Superior temporal gyrus (tissue), 1 donor: ENCODE results near the gene RBM18.

ENCODE experiments used
- DNase-seq: peaks from one replicate; pipeline ENCODE4 v3.0.0-alpha.2; 2016; ENCODE audit errors: extremely low spot score

RBM18 gene

DNA sequence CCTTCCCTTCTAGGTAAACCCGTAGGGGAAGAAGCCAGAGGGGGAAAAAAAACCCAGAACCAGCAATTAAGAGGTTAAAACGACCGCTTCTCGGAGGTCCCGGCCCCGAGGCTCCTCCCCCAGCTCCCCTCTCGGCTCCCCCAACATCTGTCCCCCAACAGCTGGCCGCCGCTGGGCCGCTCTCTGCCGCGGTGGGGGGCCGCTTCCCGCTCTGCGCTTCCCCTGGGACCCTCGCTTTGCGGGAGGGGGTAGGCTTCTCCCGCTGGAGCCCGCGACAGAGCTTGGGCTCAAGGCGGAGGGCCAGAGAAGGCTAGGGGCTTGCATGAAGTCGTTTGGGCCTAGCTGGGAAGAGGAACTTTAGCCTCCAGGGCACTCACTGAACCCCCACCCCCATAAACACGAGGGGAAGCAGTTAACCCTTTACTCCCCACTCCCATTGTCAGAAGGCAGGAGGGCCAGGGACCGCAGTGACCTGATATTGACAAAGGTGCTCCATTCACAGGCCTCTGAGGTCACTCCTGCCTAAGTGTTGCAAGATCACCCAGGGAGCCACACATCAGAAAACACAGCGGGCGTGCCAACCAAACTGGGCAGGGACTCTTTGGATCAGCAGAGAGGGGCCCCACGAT, 43.3 kb downstream of the RBM18 start:
- DNase-seq = no peak

DNA sequence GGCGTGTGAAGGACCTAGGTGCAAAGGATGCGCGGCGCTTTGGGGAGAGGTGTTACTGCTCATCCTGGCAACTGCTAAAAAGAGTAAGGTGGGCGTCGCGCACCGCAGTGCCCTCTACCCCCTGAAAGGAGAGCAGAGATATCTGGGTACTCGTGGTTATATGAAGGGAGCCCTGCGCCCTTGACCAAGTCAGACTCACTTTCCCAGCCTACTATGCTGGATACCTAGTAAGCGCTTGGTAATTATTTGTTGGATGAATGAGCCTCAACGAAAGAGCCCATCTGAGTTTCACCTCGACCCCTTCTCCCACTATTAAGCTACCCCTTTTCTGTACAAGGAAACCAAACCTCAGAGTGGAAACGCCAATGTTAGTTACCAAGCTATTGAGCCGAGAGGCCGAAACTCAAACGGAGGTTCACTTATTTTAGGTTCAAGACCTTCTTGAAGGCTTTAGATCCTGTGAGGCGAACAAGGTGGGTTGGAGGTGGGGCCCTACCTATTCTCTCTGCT, 43.9 kb downstream of the RBM18 start:
- no peak for DNase-seq

DNA sequence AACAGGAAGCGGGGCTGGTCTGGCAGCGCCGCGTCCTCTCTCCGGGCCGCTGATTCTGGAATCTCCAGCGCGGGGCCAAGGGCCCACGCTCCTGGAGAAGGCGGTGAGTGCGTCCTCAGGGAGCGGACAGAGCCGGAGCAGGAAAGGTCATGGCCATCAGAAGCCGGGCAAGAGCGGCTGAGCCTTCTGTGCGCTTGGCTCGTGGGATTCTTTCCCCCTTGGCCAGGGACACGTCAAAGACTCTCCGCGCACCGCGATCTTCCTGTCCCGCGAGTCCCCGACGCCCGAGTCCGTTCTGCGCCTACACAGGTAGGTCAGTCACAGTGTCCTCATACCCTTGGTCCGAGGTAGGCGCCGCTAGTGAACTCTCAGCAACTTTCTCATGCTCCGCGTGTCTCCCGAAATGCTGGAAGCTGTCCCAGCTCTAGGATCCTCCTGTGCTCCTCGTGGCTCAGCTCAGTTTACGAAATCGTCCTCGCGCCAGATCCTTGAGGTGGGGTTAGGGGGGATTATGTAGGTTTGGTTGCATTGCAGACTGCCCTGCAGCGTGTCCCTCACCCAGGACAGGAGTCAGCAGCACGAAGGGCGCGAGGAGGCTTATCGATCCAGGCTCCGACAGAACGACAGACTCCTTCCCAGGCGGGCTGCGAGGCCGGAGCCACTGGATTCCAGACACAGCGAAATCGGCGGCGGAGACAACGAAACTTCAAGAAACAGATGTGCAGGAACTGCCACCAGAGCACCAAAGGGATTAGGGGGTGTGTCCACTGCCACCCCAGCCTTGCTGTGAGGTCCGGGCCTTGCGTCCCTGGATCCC, 44.6 kb downstream of the RBM18 start:
- no peak for DNase-seq

DNA sequence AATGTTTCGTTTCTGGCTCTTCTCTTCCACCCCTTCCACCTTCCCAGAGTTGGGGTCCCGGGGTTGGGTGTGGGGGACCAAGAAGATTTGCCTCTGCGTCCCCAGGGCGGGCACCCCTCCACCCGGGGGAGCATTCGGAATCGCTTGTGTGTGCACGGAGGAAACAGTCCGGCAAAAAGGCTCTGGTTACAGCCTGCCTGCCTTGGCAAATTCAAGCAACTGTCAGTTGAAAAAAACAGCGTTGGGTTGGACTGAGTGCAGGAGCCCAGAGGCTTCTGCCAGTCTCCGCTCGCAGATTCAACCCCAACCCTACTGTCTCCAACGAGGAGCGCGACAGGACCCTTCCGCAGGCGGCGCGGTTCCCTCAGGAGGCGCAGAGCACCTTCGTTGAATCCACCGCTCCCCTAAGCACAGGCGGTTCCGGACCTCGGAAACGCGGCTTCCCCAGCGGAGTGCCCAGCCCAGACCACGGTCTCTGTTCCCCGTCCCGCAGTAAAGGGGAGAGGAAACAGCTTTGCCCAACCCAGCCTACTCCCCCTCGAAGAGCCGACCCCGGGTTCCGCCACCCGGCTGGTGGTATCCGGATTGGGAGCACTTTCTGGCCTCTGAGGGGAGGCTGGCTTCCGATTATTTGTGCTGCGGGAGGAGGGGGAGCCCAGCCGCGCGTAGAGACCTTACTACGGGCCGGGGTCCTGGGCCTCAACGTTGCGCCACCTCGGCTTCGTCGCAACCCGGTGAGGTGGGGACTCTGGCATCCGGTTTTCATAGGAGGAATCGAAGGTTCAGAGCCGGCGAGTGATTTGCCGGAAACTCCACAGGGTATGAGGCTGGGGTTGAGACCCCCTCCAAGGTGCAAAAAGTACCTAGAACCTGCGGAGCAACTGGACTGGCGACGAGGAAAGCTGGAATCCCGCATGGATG, 45.4 kb downstream of the RBM18 start:
- no peak for DNase-seq

DNA sequence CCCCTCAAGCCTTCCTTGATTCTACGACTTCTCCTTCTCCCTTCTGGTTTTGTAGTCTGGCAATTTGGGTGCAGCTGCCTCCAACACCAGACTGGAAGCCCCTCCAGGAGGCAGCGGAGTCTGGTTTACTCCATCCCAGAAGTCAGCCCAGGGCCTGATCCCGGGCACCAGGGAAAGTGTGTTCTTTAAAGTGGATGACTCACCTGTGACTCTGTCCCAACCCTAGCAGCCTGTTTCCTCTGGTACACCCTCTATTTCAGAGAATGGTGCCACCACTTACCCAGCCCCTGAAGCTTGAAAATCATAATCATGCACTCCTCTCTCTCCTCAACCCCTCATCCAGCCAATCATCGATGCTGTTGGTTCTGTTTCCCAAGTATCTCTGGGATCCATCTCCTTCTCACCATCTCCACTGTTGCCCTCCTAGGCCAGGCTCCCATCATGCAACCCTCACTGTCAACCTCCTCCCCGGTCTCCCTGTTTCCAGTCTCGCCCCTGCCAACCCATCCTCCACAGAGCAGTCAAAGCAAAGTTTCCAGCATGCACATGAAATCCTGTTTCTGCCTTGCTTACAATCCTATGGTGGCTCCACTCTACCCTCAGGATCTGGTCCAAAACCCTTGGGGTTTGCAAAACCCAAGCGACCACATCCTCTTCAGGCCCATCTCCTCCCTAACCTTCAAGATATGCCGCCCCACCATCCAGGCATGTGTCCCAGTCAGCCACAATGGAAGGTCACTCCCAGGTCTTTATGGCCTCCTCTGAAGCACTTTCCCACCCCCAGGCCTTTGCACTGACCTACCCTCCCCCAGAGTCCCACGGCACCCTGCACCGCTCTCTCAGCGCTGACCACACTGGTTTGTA, 46.3 kb downstream of the RBM18 start:
- DNase-seq = no peak

DNA sequence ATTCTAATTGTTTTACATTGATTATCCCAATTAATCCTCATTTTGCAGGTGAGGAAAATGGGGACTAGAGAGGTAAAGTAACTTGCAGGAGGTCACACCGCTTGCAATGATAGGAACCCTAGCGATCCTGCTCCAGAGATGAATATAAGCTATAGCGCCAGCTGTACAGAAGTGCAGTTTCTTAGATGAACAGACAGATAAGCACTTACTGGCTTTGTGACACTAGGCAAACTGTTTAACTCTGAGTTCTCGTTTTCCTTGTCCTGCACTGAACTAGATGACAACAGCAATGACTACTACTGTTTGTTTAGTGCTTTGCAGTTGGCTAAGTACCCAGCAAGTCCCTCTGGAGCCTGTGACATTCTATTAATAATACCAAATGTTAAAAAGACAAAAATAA, 47.0 kb downstream of the RBM18 start:
- no peak for DNase-seq

DNA sequence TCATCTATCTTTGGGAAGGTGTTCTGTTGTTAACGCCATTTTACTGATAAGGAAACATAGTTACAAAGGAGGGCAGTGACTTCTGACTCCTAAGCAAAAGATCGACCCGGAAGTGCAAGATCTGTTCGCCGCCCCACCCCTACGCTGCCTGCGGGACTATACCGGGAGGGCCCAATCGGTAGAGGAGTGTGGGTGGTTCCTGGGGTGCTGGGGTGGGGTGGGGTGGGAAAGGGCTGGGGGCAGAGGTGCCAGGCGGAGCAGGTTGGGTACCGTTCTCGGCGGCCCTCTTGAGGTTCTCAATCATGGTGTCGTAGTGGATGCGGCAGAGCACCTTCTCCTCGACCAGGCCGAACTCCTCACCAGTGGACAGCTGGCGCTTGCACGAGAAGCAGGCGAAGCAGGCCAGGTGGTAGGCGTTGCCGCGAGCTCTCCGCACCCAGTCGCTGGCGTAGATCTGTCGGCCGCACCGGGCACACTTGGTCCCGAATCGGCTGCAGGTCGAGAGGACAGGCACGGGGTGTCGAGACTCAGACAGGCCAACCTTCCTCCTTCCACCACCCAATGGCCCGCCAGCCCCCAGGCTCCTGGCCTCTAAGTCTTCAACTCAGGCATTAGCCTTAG, 47.7 kb downstream of the RBM18 start:
- no peak for DNase-seq

DNA sequence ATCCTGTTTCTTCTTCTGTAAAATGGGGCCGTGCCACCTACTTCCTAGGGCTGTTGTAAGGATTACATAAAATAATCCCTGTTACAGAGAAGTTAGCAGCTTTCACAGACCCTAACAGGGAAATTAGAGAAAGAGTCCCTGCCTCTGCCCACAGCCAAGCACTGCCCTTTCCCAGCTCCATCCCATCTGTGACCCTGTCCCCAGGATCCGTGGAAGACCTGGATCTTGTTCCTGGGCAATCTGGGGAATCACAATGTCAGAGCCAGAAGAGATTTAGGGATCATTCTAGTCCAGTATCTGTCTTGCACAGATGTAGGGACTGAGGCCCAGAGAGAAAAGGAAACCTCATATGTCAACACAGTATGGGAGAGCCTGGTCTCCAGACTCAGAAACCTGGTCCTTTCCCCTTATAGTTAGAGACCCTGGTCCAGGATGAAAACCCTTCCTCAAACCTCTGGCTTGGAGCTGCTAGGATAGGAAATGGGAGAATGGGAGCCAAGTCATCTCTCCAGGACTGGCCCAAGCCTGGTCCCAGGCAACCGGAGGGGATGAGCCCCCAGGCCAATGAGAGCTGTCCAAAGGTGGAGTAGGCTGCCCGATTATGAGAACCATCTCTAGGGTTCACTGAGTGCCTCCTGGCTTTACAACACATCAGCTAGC, 48.4 kb downstream of the RBM18 start:
- DNase-seq = no peak

DNA sequence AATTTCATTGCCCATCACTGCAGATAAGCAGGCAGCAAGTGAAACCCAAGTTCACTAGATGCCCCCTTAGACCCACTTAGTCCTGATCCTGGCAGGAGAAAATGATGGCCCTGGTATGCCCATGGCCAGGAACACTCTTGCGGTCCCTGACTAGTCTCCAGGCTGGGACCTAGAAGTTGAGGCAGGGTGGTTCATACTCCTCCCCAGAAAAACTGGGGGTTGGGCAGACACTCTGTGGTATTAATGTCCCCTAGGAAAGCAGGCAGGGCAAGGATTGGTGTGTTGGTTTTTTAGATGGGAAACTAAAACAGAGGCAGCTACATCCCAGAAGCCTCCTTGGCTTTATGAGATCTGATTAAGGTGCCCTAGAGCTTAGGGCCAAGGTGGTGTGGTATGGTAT, 49.0 kb downstream of the RBM18 start:
- no peak for DNase-seq

DNA sequence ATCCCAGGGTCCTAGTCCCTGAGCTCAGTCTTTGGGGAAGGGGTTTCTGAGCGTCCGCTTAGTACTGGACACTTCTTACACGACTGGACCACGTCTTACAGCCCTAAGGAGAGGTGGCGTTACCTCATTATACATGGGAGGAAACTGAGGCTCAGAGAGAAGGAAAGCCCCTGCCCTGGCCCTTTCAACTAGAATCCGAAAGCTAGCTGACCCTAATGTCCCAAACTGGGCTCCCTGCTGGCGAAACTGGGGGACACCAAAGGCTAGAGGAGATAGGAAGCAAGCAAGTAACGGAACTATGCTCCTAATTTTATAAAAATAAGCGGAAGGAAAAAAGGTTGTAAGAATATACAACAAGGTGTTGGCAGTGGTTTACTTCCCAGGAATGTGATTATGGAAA, 50.1 kb downstream of the RBM18 start:
- no peak for DNase-seq

DNA sequence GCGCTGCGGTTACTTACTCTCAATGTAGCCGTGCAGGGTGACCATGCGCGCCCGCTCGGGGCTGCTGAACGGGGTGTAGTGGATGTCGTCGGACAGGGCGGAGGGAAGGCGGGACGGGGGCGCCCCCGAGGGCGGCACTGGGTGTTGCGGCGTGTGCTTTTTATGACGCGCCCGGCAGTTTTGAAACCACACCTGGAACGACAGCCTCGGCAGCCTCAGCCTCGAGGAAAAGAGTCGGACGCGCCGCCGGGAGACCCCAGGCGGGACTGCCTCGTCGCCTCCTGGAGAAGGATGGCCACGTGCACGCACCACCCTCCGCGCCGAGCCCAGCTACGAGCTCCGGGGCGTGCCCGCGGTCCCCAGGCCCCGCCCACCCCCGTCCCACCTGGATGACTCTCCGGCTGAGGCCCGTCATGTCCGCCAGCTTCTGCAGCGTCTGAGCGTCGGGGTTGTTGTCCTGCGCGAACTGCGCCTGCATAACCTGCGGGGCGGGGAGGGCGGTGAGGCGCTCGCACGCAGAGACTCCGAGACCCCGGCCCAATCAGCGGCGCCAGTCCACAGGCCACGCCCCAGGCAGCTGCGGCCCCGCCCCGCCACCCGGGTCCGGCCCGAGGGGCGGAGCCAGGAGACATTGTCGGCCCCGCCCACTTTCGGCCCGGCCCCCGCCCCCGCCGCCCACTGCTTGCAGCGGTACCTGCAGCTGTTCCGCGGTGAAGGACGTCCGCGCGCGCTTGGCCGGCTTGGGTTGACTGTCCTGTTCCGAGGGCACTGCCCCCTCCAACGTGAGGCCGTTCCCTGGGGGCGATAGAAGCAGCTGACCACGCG, 50.8 kb downstream of the RBM18 start:
- no peak for DNase-seq

DNA sequence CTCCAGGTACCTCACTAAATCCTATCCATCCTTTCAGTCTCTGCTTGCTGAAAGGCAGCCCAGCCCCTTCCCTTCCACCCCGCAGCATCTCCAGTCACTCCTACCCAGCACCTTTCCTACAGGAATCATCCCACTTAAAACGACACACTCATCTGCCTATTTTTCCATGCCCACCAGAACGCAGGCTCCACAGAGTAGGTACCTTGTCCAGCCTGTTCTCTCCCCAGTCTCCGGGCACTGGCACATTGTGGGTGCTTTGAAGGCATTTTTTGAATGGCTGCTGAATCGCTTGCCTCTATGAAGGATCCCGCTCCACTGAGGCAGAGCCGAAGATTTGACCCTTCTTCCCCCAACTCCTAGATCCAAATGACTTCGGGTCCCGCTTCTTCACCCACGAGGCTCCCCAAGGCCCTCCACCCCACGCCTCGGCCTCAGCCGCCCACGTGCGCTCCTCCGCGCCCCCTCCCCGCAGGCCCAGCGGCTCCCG, 51.5 kb downstream of the RBM18 start:
- no peak for DNase-seq

DNA sequence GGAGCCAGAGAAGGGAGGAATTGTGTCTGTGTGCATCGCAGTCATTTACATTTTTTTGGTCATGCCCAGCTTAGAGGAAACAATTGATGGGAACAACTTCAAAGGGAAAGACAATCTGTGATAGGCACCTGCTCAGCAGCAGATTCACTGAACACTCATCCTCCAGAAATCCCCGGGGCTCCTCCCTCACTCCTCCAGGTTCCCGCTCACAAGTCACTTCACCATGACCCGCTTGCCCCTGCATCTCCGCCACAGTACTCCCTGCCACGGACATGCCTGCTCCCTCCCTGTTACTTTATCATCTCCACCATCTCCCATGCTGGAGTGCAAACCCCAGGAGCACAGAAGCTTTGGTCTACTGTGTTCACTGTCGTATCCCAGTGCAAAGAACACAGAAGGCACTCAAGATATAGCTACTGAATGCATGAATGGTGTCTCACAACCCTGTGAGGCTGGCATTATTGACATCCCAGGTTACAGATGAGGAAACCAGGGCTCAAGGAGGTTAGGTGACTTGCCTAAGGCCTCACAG, 52.1 kb downstream of the RBM18 start:
- DNase-seq = no peak

DNA sequence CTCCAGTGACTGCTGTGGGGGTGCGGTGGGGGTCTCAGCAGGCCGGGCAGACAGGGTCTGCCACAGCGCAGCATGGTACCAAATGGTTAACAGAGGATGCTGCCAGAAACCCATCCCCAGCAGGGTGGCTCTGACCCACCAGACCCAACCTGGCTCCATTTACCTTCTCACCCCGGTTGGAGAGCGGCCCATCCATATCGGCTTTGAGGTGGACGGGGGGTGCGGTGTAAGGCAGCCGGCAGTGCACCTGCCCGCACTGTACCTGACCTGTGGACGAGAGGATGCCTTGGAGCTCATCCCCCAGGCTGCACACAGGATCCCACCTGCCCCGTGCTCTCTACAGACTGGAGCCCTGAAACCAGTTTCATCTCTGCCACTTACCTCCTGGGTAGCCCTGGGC, 55.2 kb downstream of the RBM18 start:
- DNase-seq = no peak

DNA sequence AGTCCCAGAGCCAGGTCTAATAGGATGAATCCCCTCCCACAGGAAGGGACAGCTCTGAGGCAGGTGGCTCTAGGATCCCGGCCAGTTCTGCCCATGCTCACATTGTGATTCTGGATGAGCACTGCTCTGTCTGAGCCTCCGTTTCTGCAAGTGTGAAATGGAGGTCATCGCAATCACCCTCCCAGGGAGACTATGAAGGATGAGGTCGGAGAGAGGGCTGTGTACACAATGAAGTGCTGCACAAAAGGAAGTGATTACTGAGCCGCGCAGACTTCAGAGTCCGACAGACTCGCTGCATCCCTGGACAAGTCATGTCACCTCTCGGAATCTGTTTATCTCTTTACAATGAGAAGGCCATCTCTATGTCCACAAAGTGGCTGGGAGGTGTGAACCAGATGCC, 57.5 kb downstream of the RBM18 start:
- DNase-seq = no peak

DNA sequence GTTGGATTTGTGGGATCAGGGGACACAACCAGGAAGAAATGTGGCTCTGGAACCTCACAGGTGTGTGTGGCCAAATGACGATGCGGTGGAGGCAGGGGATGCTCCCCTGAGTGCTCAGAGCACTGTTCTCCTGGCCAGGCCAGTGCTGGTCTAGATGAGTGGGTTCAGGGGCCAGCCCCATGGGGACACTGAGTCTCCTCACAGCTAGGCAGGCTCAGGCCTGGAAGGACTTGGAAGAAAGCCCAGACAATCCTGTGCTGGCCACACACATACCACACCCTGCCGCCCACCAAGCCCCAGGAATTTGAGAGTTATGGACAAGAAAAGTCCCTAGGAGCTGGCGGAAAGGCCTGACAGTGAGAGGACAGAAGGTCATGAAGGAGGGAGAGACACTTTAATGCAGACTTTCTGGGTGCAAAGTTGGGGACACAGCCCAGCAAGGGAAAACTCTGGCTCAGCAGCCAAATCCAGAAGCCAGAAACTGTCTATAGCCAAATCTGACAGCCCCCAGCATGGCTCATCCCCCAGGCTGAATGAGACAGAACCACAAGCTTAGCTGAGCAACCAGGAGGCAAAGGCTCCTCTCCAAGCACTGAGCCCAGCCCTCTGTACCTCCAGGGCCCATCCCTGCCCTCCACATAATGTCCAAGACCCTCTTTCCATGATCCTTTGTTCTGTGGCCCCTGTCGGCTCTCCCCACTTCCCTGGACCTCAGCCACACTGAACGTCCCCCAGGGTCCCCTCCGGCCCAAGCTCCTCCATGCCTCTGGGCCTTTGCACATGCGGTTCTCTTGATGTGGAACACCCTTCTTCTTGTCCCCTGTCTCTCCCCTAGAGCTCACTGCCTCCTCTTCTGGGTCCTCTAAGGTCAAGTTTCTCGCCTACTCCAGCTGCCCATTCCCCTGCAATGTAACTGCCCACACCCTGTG, 58.3 kb downstream of the RBM18 start:
- DNase-seq = no peak

DNA sequence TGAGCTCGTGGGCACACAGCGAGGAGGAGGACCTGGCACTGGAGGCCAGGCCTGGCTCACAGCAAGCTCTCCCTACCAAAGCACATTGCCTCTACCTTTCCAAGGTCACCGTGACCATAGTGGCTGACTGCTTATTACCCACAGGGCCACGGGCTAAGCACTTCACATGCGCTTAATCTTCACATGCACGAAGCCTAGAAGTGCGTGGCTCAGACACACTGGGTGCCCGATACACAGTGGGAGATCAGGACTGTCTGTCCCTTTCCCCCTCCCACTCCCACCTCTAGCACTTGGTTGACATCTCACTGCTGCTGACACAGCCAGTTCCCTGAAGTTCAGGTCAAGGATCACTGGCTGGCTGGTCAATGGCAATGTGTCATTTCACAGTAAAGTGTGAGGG, 59.5 kb downstream of the RBM18 start:
- no peak for DNase-seq

DNA sequence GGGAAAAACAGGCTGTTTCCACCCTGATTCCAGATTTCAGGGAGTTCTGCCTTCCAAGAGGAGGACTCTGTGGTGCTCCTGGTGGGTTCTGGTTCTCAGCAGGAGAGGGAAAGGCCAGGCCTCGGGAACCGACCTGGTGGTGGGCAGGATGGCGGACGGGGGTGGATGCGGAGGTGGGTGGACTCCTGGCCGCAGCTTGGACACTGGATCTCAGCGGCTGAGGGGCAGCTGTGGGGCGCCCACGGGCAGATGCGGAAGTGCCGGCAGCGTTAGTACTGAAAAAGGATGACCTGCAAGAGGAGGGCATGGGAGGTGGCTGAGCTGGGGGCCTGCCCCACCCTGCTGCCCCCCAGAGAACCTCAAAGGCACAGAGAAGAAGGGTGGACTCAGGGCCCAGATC, 60.1 kb downstream of the RBM18 start:
- no peak for DNase-seq
